Stimulated activated CD8-positive, alpha-beta memory T cell treated with anti-CD3 and anti-CD28 coated beads, Interleukin-12 subunit alpha, Interleukin-12 subunit beta, amount 100 ng/mL, for 4 hours (primary cell): ENCODE results near the gene TMEM98.
A peak's percentile ranks its signal among the peaks of the same experiment; 100 is the strongest.
"Not testable (repeated sequence)": the region's sequence is repeated elsewhere in the genome, so short reads cannot be mapped to it uniquely, and the experiment has no call there.

Experiments used
- DNase-seq: peaks from one replicate; pipeline ENCODE4 v3.0.0-alpha.2; 2020; ENCODE audit warnings: low read depth

Gene TMEM98

GRCh38 chr17:32915245-32915644 lies 12.7 kb upstream of the TMEM98 start:
- no peak for DNase-seq

- DNase-seq = no peak
Observed at GRCh38 chr17:32916134-32916533, 11.8 kb upstream of the TMEM98 start.

GRCh38 chr17:32917081-32917480 lies 10.9 kb upstream of the TMEM98 start:
- DNase-seq = no peak

GRCh38 chr17:32917842-32918241 lies 10.1 kb upstream of the TMEM98 start:
- no peak for DNase-seq

GRCh38 chr17:32919876-32920275 lies 8.1 kb upstream of the TMEM98 start:
- not testable (repeated sequence) for DNase-seq

- DNase-seq = no peak
Observed at GRCh38 chr17:32920293-32920692, 7.7 kb upstream of the TMEM98 start.

GRCh38 chr17:32921017-32921416 lies 6.9 kb upstream of the TMEM98 start:
- DNase-seq = no peak

GRCh38 chr17:32923905-32924304 lies 4.0 kb upstream of the TMEM98 start:
- not testable (repeated sequence) for DNase-seq

- DNase-seq = no peak
Observed at GRCh38 chr17:32926183-32926582, 1.8 kb upstream of the TMEM98 start.

- not testable (repeated sequence) for DNase-seq
Observed at GRCh38 chr17:32926789-32927188, 1.2 kb upstream of the TMEM98 start.

GRCh38 chr17:32927201-32927723 lies 691 bp upstream of the TMEM98 start:
- DNase-seq = no peak

GRCh38 chr17:32928586-32929535 lies 908 bp downstream of the TMEM98 start:
- DNase-seq = no peak

- DNase-seq = no peak
Observed at GRCh38 chr17:32929588-32929987, 1.6 kb downstream of the TMEM98 start.

GRCh38 chr17:32930512-32930911 lies 2.6 kb downstream of the TMEM98 start:
- no peak for DNase-seq

GRCh38 chr17:32931686-32932085 lies 3.7 kb downstream of the TMEM98 start:
- DNase-seq = no peak

GRCh38 chr17:32933881-32934280 lies 5.9 kb downstream of the TMEM98 start:
- no peak for DNase-seq

GRCh38 chr17:32935726-32936125 lies 7.8 kb downstream of the TMEM98 start:
- DNase-seq = no peak

- no peak for DNase-seq
Observed at GRCh38 chr17:32936186-32936893, 8.4 kb downstream of the TMEM98 start.

- DNase-seq = peak; percentile 20
Observed at GRCh38 chr17:32936894-32937500, 9.0 kb downstream of the TMEM98 start.

GRCh38 chr17:32940706-32941390 lies 12.9 kb downstream of the TMEM98 start:
- no peak for DNase-seq

GRCh38 chr17:32941419-32942032 lies 13.6 kb downstream of the TMEM98 start:
- no peak for DNase-seq
